Neural cell (in vitro differentiated cells): Measurements from ENCODE around the gene RING1. TPM values are rescaled to one million over a fixed set of nuclear protein-coding genes. Genes with fewer than 3 reads are reported as not detected.

ENCODE experiments used
- H2AFZ ChIP-seq: fragments of 200-600, 300-800 bp; sonication (generic), shearing (Covaris generic); 2 replicates; pipeline ENCODE4 v1.6.0; 2014; ENCODE audit warnings: low read depth, mild to moderate bottlenecking, antibody characterized with exemption, low read length, moderate library complexity
- H3F3A ChIP-seq: fragments of 200-600 bp; shearing (Covaris generic); 2 replicates; pipeline ENCODE4 v1.6.1; 2016; ENCODE audit warnings: mild to moderate bottlenecking, moderate library complexity, mixed read lengths, antibody characterized with exemption, low read length; ENCODE audit not compliant: insufficient read depth, poor library complexity, severe bottlenecking
- H3K27ac ChIP-seq: fragments of 200-600, 300-800 bp; sonication (generic), shearing (Covaris generic); 2 replicates; pipeline ENCODE4 v1.5.1; 2014; ENCODE audit warnings: mild to moderate bottlenecking, low read length, moderate library complexity
- H3K27me3 ChIP-seq: fragments of 300-800, 200-600 bp; sonication (generic), shearing (Covaris generic); 2 replicates; pipeline ENCODE4 v1.6.0; 2014; ENCODE audit warnings: mild to moderate bottlenecking, low read depth, low read length, moderate library complexity; ENCODE audit not compliant: insufficient read depth
- H3K36me3 ChIP-seq: fragments of 300-800, 200-600 bp; sonication (generic), shearing (Covaris generic); 2 replicates; pipeline ENCODE4 v1.5.1; 2014; ENCODE audit warnings: mild to moderate bottlenecking, antibody characterized with exemption, low read length, moderate library complexity; ENCODE audit not compliant: insufficient read depth
- H3K4me2 ChIP-seq: fragments of 300-800, 200-600 bp; sonication (generic), shearing (Covaris generic); 2 replicates; pipeline ENCODE4 v1.6.0; 2014; ENCODE audit warnings: mild to moderate bottlenecking, low read length
- H3K4me3 ChIP-seq: fragments of 300-800, 200-600 bp; sonication (generic), shearing (Covaris generic); 2 replicates; pipeline ENCODE4 v1.5.1; 2014; ENCODE audit warnings: mild to moderate bottlenecking, low read length, moderate library complexity
- H3K79me2 ChIP-seq: fragments of 200-600 bp; shearing (Covaris generic); replicated peaks from 2 replicates; pipeline ENCODE4 v1.6.0; 2014; ENCODE audit warnings: mild to moderate bottlenecking, low read length, moderate library complexity; ENCODE audit not compliant: insufficient read depth
- H3K9ac ChIP-seq: fragments of 300-800, 200-600 bp; sonication (generic), shearing (Covaris generic); 2 replicates; pipeline ENCODE4 v1.6.1; 2016; ENCODE audit warnings: mild to moderate bottlenecking, low read length, mixed read lengths
- H3K9me2 ChIP-seq: fragments of 200-600 bp; shearing (Covaris generic); 2 replicates; pipeline ENCODE4 v1.6.1; 2016; ENCODE audit warnings: mild to moderate bottlenecking, low read length, mixed read lengths; ENCODE audit not compliant: insufficient read depth
- H3K9me3 ChIP-seq: fragments of 200-600, 300-800 bp; sonication (generic), shearing (Covaris generic); 2 replicates; pipeline ENCODE4 v1.6.1; 2016; ENCODE audit warnings: mild to moderate bottlenecking, mixed run types, low read length, moderate library complexity, mixed read lengths
- H4K20me1 ChIP-seq: fragments of 200-600 bp; shearing (Covaris generic); 2 replicates; pipeline ENCODE4 v1.6.1; 2016; ENCODE audit warnings: mild to moderate bottlenecking, mixed run types; ENCODE audit not compliant: insufficient read depth
- CTCF ChIP-seq: fragments of 450-650 bp; IDR thresholded peaks from 2 replicates; pipeline ENCODE4 v1.5.1; 2014; ENCODE audit warnings: antibody characterized with exemption, mild to moderate bottlenecking, moderate library complexity; ENCODE audit not compliant: poor library complexity, severe bottlenecking
- EZH2 ChIP-seq: fragments of 200-600, 300-800 bp; shearing (Covaris generic), sonication (generic); IDR thresholded peaks from 2 replicates; pipeline ENCODE4 v1.6.1; 2014; ENCODE audit warnings: antibody characterized with exemption, low read length, borderline replicate concordance, mild to moderate bottlenecking; ENCODE audit not compliant: insufficient read depth, poor library complexity, severe bottlenecking
- MXI1 ChIP-seq: fragments of 450-650 bp; conservative IDR thresholded peaks from 2 replicates; pipeline ENCODE4 v1.6.1; 2014; ENCODE audit warnings: antibody characterized with exemption, mild to moderate bottlenecking; ENCODE audit not compliant: poor library complexity, severe bottlenecking
- POLR2AphosphoS5 ChIP-seq: IDR thresholded peaks from 2 replicates; pipeline ENCODE4 v1.6.1; 2012
- RAD21 ChIP-seq: fragments of 450-650 bp; conservative IDR thresholded peaks from 2 replicates; pipeline ENCODE4 v1.6.1; 2014; ENCODE audit warnings: antibody characterized with exemption, mild to moderate bottlenecking, moderate library complexity
- REST ChIP-seq: IDR thresholded peaks from 2 replicates; pipeline ENCODE4 v1.6.1; 2012; ENCODE audit warnings: borderline replicate concordance
- SMC3 ChIP-seq: fragments of 450-650 bp; conservative IDR thresholded peaks from 2 replicates; pipeline ENCODE4 v1.6.1; 2014; ENCODE audit warnings: antibody characterized with exemption, mild to moderate bottlenecking, moderate library complexity; ENCODE audit not compliant: poor library complexity
- TAF1 ChIP-seq: IDR thresholded peaks from 2 replicates; pipeline ENCODE4 v1.6.1; 2012; ENCODE audit warnings: low read depth
- polyA plus RNA-seq: library from polyadenylated mRNA; depleted of rRNA; stranded (reverse); fragments of >200 nt; gene quantifications from 2 replicates; pipeline ENCODE4 v1.2.3, GENCODE V29; 2014

Gene RING1
- polyA plus RNA-seq, 1 donor from 2014 or later = 107 TPM

GRCh38 chr6:33178755-33179475 is 29.4 kb upstream of the RING1 start:
- Histone ChIP-seq H4K20me1 (no peaks in the 10 kb centered on the region), H3K36me3 (no peaks in the 10 kb centered on the region), H3K4me3 (no peak overlapping the region), H3F3A (no peaks in the 10 kb centered on the region), H3K4me2 (no peak overlapping the region), H3K27ac (no peak overlapping the region), H3K9me3 (no peaks in the 10 kb centered on the region), H2AFZ (no peak overlapping the region), H3K9me2 (no peaks in the 10 kb centered on the region), H3K27me3 (no peaks in the 10 kb centered on the region), H3K79me2 (no peaks in the 10 kb centered on the region), H3K9ac (no peak overlapping the region)
- TF ChIP-seq POLR2AphosphoS5 = no peak
- TF ChIP-seq REST = no peak
- no peak for TF ChIP-seq EZH2
- no peak for TF ChIP-seq SMC3
- no peak for TF ChIP-seq MXI1
- no peak for TF ChIP-seq TAF1
- no peak for TF ChIP-seq RAD21
- TF ChIP-seq CTCF = no peak

- H3K27me3 ChIP-seq = no peaks in the 10 kb centered on the region
- no peak for TF ChIP-seq REST
- no peak for TF ChIP-seq MXI1
- TF ChIP-seq TAF1 = no peak
- no peak for TF ChIP-seq SMC3
- no peak overlapping the region for H2AFZ ChIP-seq
- no peaks in the 10 kb centered on the region for H3K9me3 ChIP-seq
- H3K4me3 ChIP-seq = no peak overlapping the region
- no peaks in the 10 kb centered on the region for H4K20me1 ChIP-seq
- no peaks in the 10 kb centered on the region for H3K36me3 ChIP-seq
- no peak overlapping the region for H3K9ac ChIP-seq
- H3K4me2 ChIP-seq = no peak overlapping the region
- no peak overlapping the region for H3K27ac ChIP-seq
- H3F3A ChIP-seq = no peaks in the 10 kb centered on the region
- no peaks in the 10 kb centered on the region for H3K9me2 ChIP-seq
- H3K79me2 ChIP-seq = no peaks in the 10 kb centered on the region
These were observed 27.2 kb upstream of the RING1 start for GRCh38 chr6:33181141-33181540.
